ENCODE results near the gene ZMAT3. TPM values are rescaled to one million over a fixed set of nuclear protein-coding genes. Genes with fewer than 3 reads are reported as not detected.
A peak's percentile ranks its signal among the peaks of the same experiment; 100 is the strongest.

ZMAT3 gene
- total and polyA plus RNA-seq, 2 of the 13 experiments (the other 11 are each of a cell fraction or from before 2014, with no cell fraction given) = 11.4 to 11.7 TPM

GRCh38 chr3:179071323-179072099, at the start of gene ZMAT3 (continued):
- no peak for TF ChIP-seq CENPBD1 (CRISPR knock-in tag; IDR thresholded peaks at IDR 0.05; ENCODE audit: borderline replicate concordance, low read depth)
- TF ChIP-seq ZNF430 (CRISPR knock-in tag; IDR thresholded peaks at IDR 0.05) = no peak
- no peak for TF ChIP-seq ZNF557 (CRISPR knock-in tag; IDR thresholded peaks at IDR 0.05)
- no peak for TF ChIP-seq ATM (IDR thresholded peaks at IDR 0.05; ENCODE audit: borderline replicate concordance)
- no peak for TF ChIP-seq ZNF362 (CRISPR knock-in tag; IDR thresholded peaks at IDR 0.05; ENCODE audit: borderline replicate concordance)
- TF ChIP-seq NR1H2 (CRISPR knock-in tag; IDR thresholded peaks at IDR 0.05; ENCODE audit: borderline replicate concordance, low read depth) = no peak
- no peak for TF ChIP-seq POLR2AphosphoS2 (IDR thresholded peaks at IDR 0.05; ENCODE audit: low read depth, low read length)
- no peak for TF ChIP-seq THYN1 (CRISPR knock-in tag; IDR thresholded peaks at IDR 0.05; ENCODE audit: borderline replicate concordance, low read depth)
- TF ChIP-seq ZNF629 (CRISPR knock-in tag; conservative IDR thresholded peaks at IDR 0.05) = no peak
- no peak for TF ChIP-seq ZNF609 (CRISPR knock-in tag; IDR thresholded peaks at IDR 0.05; ENCODE audit: borderline replicate concordance)
- TF ChIP-seq ZNF142 (CRISPR knock-in tag; IDR thresholded peaks at IDR 0.05) = no peak
- no peak for TF ChIP-seq KLF15 (CRISPR knock-in tag; IDR thresholded peaks at IDR 0.05; ENCODE audit: borderline replicate concordance)
- TF ChIP-seq GLMP (CRISPR knock-in tag; IDR thresholded peaks at IDR 0.05; ENCODE audit: borderline replicate concordance) = no peak
- TF ChIP-seq SAP130 (CRISPR knock-in tag; IDR thresholded peaks at IDR 0.05; ENCODE audit: low read depth) = peak; percentile 97
- TF ChIP-seq EEA1 (CRISPR knock-in tag; IDR thresholded peaks at IDR 0.05; ENCODE audit: borderline replicate concordance) = no peak
